Large intestine (tissue), 12 donors: ENCODE results near the gene TMCO4. TPM values are rescaled to one million over a fixed set of nuclear protein-coding genes. Genes with fewer than 3 reads are reported as not detected.
"Not testable (repeated sequence)": the region's sequence is repeated elsewhere in the genome, so short reads cannot be mapped to it uniquely, and the experiment has no call there.

Experiments used
- DNase-seq, 2 donors: peaks; one replicate each; pipeline versions ENCODE4 v3.0.0 to v3.0.0-alpha.2; 2013
- H3K27ac ChIP-seq: one replicate; pipeline ENCODE4 v1.5.1; 2013; ENCODE audit warnings: low read length
- H3K27me3 ChIP-seq: 2 replicates; pipeline ENCODE4 v1.6.1; 2013; ENCODE audit warnings: low read length; ENCODE audit not compliant: control insufficient read depth, insufficient read depth
- H3K36me3 ChIP-seq: 2 replicates; pipeline ENCODE4 v1.6.1; 2013; ENCODE audit warnings: low read length; ENCODE audit not compliant: control insufficient read depth, insufficient read depth
- H3K4me1 ChIP-seq: one replicate; pipeline ENCODE4 v1.6.1; 2013; ENCODE audit warnings: low read length; ENCODE audit not compliant: control insufficient read depth, insufficient read depth
- H3K4me3 ChIP-seq: one replicate; pipeline ENCODE4 v1.5.1; 2013; ENCODE audit warnings: low read length
- H3K9me3 ChIP-seq: one replicate; pipeline ENCODE4 v1.6.1; 2013; ENCODE audit warnings: mild to moderate bottlenecking, low read depth, low read length, moderate library complexity; ENCODE audit not compliant: control insufficient read depth
- WGBS: methylation state at CpG from one replicate; pipeline ENCODE4 v1.1.5; 2013; ENCODE audit warnings: low lambda C conversion rate; ENCODE audit not compliant: insufficient coverage; 5-methylcytosine and 5-hydroxymethylcytosine counted together
- long read RNA-seq, 11 donors: transcript quantifications; one replicate each; lab custom pipeline, GENCODE V29; 2026
- polyA plus RNA-seq: library from polyadenylated mRNA; unstranded; fragments of 120-200 nt; gene quantifications from one replicate; pipeline ENCODE4 v1.2.1, GENCODE V29; 2013

TMCO4 gene
- 10.4 TPM for polyA plus RNA-seq
- long read RNA-seq, donor 1, result 0 reads
- long read RNA-seq, donor 2, result 0 reads
- long read RNA-seq, donor 3, result 0 reads
- long read RNA-seq, donor 4, result 0 reads
- long read RNA-seq, donor 5, result 0 reads
- long read RNA-seq, donor 6, result 0 reads
- long read RNA-seq, donor 7, result 0 reads
- long read RNA-seq, donor 8, result 0 reads
- long read RNA-seq, donor 9, result 0 reads
- long read RNA-seq, donor 10, result 0 reads
- long read RNA-seq, donor 11, result 0 reads

GRCh38 chr1:19799230-19800075, at the start of gene TMCO4:
TSS of gene TMCO4 (minus strand) at chr1:19799916. CDS start at chr1:19780758, 19,158 bp downstream.
- no CpG with 5 or more reads among the region's 70 CpGs for WGBS
- H3K27ac ChIP-seq, result peak within 1 kb of the TSS; percentile 95
- H3K4me1 ChIP-seq, result peaks cover 14% of the 10 kb centered on the region
- peak; percentile 86 to 94 for DNase-seq
- H3K27me3 ChIP-seq, result no peaks in the 10 kb centered on the region
- no peaks in the 10 kb centered on the region for H3K36me3 ChIP-seq
- peak within 1 kb of the TSS; percentile 58 for H3K4me3 ChIP-seq
- peaks cover 3% of the 10 kb centered on the region for H3K9me3 ChIP-seq

- DNase-seq, H3K9me3 ChIP-seq, H3K4me3 ChIP-seq, H3K36me3 ChIP-seq, H3K4me1 ChIP-seq, H3K27me3 ChIP-seq, H3K27ac ChIP-seq: not testable (repeated sequence)
- no CpG with 5 or more reads among the region's 3 CpGs for WGBS
Measured at GRCh38 chr1:19849307-19849706, 49.6 kb upstream of the TMCO4 start.

- WGBS, result 50% methylated on average over 2 of the region's 9 CpGs
- not testable (repeated sequence) for H3K27me3 ChIP-seq, H3K27ac ChIP-seq, H3K4me1 ChIP-seq, H3K9me3 ChIP-seq, H3K4me3 ChIP-seq, DNase-seq, H3K36me3 ChIP-seq
Measured at GRCh38 chr1:19847334-19847733, 47.6 kb upstream of the TMCO4 start.

GRCh38 chr1:19846338-19846737, 46.6 kb upstream of the TMCO4 start:
- Histone ChIP-seq H3K4me1 (peaks cover 4% of the 10 kb centered on the region), H3K4me3 (no peak overlapping the region), H3K9me3 (no peaks in the 10 kb centered on the region), H3K27me3 (no peaks in the 10 kb centered on the region), H3K36me3 (no peaks in the 10 kb centered on the region), H3K27ac (no peak overlapping the region)
- no peak for DNase-seq
- no CpG with 5 or more reads among the region's 3 CpGs for WGBS

GRCh38 chr1:19845555-19845954, 45.8 kb upstream of the TMCO4 start:
- Histone ChIP-seq H3K27ac (no peak overlapping the region), H3K4me1 (peaks cover 2% of the 10 kb centered on the region), H3K9me3 (no peaks in the 10 kb centered on the region), H3K4me3 (no peak overlapping the region), H3K27me3 (no peaks in the 10 kb centered on the region), H3K36me3 (no peaks in the 10 kb centered on the region)
- WGBS, result no CpG with 5 or more reads among the region's 8 CpGs
- no peak for DNase-seq

GRCh38 chr1:19844731-19845495, 45.2 kb upstream of the TMCO4 start:
- no peaks in the 10 kb centered on the region for H3K36me3 ChIP-seq
- H3K27me3 ChIP-seq, result no peaks in the 10 kb centered on the region
- no peak overlapping the region for H3K4me3 ChIP-seq
- peak in 1 of 2 donors; percentile 27 for DNase-seq
- H3K9me3 ChIP-seq, result no peaks in the 10 kb centered on the region
- WGBS, result 48% methylated on average over 3 of the region's 11 CpGs
- H3K27ac ChIP-seq, result no peak overlapping the region
- H3K4me1 ChIP-seq, result no peaks in the 10 kb centered on the region

- Histone ChIP-seq H3K4me1 (no peaks in the 10 kb centered on the region), H3K27me3 (no peaks in the 10 kb centered on the region), H3K4me3 (no peak overlapping the region), H3K36me3 (no peaks in the 10 kb centered on the region), H3K9me3 (no peaks in the 10 kb centered on the region), H3K27ac (no peak overlapping the region)
- DNase-seq, result no peak
Measured at GRCh38 chr1:19840228-19840627, 40.5 kb upstream of the TMCO4 start.

GRCh38 chr1:19837866-19838265, 38.1 kb upstream of the TMCO4 start:
- no peak for DNase-seq
- no peak overlapping the region for H3K4me3 ChIP-seq
- WGBS, result no CpG with 5 or more reads among the region's 2 CpGs
- H3K4me1 ChIP-seq, result no peaks in the 10 kb centered on the region
- H3K27ac ChIP-seq, result no peak overlapping the region
- no peaks in the 10 kb centered on the region for H3K36me3 ChIP-seq
- no peaks in the 10 kb centered on the region for H3K9me3 ChIP-seq
- H3K27me3 ChIP-seq, result no peaks in the 10 kb centered on the region

GRCh38 chr1:19835578-19835977, 35.9 kb upstream of the TMCO4 start:
- H3K27ac ChIP-seq, result no peak overlapping the region
- H3K4me3 ChIP-seq, result no peak overlapping the region
- no peaks in the 10 kb centered on the region for H3K9me3 ChIP-seq
- no CpG with 5 or more reads among the region's 4 CpGs for WGBS
- no peaks in the 10 kb centered on the region for H3K36me3 ChIP-seq
- no peak for DNase-seq
- no peaks in the 10 kb centered on the region for H3K4me1 ChIP-seq
- H3K27me3 ChIP-seq, result no peaks in the 10 kb centered on the region

GRCh38 chr1:19831441-19831840, 31.7 kb upstream of the TMCO4 start:
- H3K27me3 ChIP-seq, result no peaks in the 10 kb centered on the region
- H3K27ac ChIP-seq, result no peak overlapping the region
- no peaks in the 10 kb centered on the region for H3K4me1 ChIP-seq
- H3K36me3 ChIP-seq, result no peaks in the 10 kb centered on the region
- H3K4me3 ChIP-seq, result no peak overlapping the region
- no peak for DNase-seq
- no peaks in the 10 kb centered on the region for H3K9me3 ChIP-seq
- no CpG with 5 or more reads among the region's 3 CpGs for WGBS
